ENCODE results near the gene TXNDC15.
"Not testable (repeated sequence)": the region's sequence is repeated elsewhere in the genome, so short reads cannot be mapped to it uniquely, and the experiment has no call there.

TXNDC15 gene

DNA sequence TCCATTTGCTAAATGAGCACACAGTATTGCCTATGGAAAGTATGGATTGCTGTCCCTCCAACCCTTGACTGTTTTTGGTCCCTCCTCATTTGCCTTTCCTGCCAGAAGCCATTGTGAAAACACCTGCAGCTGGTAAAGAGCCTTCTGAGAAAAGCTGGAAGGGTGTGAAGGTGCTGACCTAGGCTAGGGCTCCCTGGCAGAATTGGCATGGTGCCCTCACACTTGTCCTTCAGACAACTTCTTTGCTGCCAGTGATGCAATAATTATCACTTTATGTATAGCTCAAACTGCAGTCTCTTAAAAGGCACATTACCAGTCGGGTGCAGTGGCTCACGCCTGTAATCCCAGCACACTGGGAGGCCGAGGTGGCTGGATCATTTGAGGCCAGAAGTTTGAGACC lies 4.2 kb downstream of the TXNDC15 start:
- DNase-seq, result no peak

DNA sequence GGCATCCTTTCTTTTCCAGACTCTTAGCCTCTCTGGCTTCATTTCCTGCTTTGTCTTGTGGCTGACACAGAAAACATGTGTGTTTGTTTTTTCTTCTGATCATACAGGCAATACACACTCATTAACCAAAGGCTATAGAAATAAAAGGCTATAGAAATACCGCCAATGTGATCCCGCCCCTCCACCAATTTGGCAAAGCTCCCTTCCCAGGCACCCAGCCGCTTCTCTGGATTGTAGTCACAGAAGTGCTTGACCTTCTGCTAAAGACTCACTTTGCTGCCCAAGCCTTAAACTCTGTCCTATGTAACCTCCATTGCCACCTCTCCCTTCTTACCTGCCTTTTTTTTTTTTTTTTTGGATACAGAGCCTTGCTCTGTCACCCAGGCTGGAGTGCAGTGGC lies 5.3 kb downstream of the TXNDC15 start:
- DNase-seq, result no peak

DNA sequence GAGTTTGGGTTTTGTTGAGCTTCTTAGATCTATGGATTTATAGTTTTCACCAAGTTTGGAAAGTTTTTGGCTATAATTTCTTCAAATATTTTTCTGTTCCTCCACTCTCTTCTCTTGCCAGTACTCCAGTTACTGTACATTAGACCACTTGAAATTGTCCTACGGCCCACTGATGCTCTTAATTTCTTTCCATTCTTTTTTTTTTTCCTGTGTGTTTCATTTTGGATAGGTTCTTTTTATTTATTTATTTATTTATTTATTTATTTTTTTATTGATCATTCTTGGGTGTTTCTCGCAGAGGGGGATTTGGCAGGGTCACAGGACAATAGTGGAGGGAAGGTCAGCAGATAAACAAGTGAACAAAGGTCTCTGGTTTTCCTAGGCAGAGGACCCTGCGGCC lies 6.8 kb downstream of the TXNDC15 start:
- DNase-seq, result not testable (repeated sequence)

DNA sequence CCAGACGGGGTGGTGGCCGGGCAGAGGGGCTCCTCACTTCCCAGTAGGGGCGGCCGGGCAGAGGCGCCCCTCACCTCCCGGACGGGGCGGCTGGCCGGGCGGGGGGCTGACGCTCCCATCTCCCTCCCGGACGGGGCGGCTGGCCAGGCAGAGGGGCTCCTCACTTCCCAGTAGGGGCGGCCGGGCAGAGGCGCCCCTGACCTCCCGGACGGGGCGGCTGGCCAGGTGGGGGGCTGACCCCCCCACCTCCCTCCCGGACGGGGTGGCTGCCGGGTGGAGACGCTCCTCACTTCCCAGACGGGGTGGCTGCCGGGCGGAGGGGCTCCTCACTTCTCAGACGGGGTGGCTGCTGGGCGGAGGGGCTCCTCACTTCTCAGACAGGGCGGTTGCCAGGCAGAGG lies 7.5 kb downstream of the TXNDC15 start:
- not testable (repeated sequence) for DNase-seq

DNA sequence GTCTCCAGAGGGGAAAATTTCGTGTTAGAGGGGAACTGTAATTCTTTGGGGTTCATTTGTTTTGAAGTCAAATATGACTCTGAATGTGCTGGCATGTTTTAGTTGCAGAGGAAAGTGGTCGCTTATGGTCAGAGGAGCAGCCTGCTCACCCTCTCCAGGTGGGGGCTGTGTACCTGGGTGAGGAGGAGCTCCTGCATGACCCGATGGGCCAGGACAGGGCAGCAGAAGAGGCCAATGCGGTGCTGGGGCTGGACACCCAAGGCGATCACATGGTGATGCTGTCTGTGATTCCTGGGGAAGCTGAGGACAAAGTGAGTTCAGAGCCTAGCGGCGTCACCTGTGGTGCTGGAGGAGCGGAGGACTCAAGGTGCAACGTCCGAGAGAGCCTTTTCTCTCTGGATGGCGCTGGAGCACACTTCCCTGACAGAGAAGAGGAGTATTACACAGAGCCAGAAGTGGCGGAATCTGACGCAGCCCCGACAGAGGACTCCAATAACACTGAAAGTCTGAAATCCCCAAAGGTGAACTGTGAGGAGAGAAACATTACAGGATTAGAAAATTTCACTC lies 13.5 kb downstream of the TXNDC15 start:
- no peak for DNase-seq

DNA sequence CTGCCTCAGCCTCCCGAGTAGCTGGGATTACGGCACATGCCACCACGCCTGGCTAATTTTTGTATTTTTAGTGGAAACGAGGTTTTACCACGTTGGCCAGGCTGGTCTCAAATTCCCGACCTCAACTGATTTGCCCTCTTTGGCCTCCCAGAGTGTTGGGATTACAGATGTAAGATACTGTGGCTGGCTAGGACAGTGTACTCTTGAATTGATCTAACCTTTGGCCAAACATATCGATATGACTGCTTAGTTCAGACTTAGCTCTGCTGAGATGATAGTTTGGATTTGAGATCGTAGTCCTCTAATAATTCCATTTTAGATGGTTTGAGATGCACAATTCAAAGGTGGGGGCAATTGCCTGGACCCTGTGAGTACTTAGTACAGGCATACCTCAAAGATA lies 15.2 kb downstream of the TXNDC15 start:
- no peak for DNase-seq

DNA sequence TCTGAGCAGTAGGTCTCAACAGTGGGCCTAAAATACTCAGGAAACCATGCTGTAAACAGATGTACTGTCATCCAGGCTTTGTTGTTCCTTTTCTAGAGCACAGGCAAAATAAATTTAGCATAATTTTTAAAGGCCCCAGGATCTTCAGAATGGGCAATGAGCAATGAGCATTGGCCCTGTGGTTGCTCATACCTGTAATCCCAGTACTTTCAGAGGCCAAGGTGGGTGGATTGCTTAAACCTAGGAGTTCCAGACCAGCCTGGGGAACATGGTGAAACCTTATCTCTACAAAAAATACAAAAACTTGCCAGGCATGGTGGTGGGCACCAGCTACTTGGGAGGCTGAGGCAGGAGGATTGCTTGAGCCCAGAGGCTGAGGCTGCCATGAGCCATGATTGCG lies 17.3 kb downstream of the TXNDC15 start:
- no peak for DNase-seq

DNA sequence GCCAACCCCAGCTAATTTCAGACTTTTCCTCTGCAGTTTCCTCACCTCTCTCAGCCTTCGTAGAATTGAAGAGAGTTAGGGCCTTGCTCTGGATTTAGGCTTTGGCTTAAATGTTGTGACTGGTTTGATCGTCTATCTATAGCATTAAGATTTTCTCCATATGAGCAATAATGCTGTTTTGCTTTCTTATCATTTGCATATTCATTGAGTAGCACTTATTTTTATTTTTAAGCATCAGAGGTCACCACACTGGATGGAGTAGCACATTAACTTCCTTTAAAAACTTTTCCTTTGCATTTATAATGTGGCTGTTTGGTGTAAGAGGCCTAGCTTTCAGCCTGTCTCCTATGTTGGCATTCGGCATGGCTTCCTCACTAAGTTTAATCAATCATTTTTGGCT lies 18.1 kb downstream of the TXNDC15 start:
- DNase-seq, result no peak

DNA sequence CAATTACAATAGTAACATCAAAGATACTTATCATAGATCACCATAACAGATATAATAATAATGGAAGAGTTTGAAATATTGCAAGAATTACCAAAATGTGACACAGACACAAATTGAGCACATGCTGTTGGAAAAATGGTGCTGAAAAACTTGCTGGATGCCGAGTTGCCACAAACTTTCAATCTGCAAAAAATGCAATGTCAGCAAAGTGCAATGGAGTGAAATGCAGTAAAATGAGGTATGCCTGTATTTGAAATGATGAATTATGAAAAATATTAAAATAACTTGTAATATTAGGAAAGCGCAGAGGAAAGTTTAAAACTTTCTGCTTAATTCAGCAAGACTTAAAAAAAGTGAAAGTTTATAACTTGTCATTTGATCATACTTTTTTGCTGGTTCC lies 18.8 kb downstream of the TXNDC15 start:
- no peak for DNase-seq

DNA sequence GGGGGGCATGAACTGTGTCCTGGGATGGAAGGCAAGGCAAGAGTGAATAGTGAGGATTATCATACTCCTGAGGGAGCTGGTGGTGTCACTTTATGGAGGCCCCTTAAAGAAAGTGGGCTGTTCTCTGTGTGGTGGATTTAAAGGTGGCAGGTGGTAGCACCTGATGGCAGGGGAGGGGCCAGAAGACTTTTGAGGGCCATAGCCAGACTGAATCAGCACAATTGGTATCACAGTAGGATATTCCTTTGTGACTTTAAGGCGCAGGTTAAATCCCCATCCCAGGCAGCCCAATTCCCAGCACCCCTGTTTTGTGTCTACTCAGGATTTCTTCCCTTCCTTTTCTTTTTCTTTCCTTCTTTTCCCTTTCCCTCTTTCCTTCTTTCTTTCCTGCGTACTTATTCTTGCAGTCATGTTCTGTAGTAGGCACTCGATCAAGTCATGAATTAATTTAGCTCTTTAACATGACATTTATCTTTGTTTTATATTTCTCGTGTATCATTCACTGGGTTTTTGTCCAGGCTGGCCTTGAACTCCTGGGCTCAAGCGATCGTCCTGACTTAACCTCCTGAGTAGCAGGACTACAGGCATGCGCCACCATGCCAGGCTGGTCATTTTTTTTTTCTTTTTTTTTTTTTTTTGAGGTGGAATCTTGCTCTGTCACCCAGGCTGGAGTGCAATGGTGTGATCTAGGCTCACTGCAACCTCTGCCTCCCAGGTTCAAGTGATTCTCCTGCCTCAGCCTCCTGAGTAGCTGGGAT lies 19.8 kb downstream of the TXNDC15 start:
- no peak for DNase-seq

DNA sequence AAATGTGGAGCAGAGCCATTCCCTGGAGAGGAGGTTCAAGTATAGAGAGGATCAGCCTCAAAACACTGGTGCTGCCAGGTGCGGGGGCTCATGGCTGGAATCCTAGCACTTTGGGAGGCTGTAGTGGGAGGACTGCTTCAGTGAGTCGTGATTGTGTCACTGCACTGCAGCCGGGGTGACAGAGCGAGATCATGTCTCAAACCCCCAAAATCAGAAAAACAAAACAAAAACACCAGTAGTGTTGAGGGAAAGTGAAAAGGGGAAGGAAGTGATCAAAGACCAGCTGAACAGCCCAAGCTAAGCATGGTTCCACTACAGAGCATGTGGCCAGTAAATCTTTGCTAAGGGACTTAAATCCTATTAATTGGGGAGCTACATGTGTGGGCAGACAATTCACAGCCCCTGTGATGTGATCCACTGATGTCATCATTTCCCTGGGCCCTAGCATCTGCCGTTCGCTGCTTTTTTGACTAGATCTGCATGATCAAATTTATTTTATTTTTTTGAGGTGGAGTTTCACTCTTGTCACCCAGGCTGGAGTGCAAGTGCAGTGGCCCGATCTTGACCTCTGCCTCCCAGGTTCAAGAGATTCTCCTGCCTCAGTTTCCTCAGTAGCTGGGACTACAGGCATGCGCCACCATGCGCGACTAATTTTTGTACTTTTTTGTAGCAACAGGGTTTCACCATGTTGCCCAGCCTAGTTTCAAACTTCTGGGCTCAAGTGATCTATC lies 28.1 kb downstream of the TXNDC15 start:
- no peak for DNase-seq

DNA sequence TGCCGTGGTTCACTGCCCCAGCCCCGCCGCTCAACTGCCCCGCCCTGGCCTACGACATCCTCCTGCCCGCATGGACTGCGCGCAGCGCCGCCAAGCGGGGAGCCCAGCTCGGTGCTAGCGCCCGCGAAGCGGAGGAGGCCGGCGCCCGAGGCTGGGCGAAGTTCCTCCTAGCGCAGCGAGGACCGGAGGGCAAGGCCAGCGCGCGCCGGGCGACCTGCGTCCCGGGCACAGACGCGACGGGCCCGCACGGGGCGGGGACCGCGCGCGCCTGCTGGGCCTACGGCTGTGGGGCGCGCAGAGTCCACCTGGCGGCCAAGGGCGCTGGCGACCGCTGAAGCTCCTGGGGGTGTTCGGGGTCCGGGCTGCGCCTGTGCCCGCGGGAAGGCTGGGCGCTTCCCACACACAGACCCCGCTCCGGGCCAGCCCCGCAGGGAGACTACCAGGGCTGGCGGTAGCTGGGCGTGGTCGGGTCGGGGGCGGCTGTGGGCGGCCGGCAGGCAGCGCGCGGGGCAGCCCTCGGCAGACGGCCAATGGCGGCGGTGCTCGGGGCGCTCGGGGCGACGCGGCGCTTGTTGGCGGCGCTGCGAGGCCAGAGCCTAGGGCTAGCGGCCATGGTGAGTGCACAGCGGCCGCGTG lies 30.6 kb downstream of the TXNDC15 start, which contains the start of gene PCBD2:
PCBD2 (plus strand) TSS at position 522 of the 636 bp plus-strand sequence; CDS start at position 531, 9 bp downstream.
- peak; percentile 78 for DNase-seq

DNA sequence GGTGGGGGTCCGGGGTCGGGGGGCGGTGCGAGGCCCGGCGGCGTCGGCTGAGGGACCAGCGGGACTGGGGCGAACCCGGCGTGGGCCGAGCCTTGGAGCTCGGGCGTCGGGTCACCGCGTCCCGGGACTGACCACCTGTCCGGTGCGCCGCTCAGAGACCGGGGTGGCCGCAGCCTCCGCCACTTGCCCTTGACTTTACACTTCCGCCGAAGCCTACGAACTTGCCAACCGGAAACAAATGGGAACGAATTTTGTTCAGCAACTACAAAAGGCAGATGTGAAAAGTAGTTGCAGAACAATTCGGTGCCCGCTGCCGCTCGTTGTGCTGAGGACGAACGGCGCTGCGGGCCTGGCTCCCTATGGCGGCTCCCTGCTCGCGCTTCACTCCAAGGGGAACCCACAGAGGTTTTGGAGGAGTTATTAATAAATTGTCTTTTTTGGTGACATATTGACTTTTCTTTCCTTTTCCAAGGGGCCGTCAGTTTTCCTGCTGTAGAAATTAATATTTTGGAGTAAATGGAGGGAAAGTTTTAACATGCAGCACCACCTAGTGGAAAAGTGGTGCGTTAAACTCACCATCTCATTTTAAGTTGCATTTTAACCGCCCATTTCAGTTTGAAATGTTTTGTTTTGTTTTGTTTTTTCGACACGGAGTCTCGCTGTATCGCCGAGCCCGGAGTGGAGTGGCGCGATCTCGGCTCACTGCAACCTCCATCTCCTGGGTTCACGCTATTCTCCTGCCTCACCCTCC lies 31.2 kb downstream of the TXNDC15 start:
- DNase-seq, result no peak

DNA sequence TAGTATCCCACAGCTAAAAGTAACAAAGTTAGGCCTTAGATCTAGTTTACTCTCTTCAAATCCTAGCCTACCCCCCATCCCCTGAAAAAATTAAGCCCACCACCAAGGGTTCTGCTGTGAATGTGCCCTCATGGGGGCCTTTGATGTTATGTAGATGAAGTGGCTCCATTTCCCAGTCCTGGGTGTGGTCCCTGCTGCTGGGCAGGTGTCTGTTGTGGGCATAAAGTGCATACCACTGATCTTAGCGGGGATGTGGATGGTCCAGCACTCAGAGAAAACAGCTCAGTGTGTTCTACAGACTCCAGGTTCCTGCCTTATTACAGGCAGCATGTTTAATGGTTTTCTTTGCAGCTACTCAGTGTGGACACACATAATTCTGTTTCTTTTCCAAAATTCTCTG lies 32.6 kb downstream of the TXNDC15 start:
- no peak for DNase-seq

DNA sequence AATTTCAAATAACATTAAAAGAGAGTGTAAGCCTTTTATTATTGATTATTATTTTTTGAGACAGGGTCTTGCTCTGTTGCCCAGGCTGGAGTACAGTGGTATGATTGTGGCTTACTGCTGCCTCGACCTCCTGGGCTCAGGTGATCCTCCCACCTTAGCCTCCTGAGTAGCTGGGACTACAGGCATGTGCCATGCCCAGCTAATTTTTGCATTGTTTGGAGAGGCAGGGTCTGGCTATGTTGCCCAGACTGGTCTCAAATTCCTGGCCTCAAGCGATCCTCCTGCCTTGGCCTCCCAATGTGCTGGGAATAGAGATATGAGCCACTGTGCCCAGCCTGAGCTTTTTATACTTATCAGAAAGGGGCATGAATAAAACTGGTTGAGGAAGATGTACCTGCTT lies 36.6 kb downstream of the TXNDC15 start:
- not testable (repeated sequence) for DNase-seq

DNA sequence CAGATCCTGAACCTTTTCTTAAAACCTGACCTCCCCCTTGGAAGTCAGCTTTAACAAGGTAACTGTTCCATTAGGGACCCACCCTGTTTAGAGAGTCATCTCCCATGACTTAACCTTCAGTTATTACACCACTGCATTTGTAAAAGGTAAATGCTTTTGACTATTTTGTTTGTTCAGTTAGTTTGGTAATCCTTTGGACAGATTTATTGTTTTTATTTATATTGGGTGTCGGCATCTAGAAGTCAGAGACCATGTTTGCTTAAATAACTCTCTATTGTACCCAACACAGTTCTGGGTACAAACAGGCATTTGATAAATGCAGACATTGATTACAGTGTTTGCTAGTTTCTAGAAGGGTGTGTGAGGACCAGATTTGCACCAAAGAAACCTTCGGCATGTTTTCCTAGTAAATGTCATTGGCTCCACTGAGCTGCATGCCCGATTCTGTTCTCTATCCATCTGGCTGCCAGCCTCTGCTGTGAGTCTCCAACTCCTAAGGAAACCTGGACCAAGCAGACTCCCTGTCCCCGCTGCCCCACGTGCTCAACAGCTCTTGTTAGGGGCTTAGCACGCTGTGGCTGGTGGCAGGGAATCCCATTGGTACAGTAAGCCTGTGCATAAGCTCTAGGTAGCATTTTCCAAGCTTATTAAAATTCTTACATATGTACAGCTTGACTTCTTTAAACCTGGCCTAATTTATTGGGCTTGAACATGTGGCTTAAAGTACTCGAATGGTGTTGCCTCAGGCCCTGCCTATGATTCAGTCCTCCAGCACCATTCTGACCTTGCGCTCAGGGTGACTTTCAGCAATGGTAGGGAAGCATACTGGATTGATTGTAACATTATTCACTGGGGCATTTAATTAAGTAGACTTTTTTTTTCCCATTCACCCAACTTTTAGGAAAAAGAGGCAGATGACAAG lies 37.4 kb downstream of the TXNDC15 start:
- no peak for DNase-seq

DNA sequence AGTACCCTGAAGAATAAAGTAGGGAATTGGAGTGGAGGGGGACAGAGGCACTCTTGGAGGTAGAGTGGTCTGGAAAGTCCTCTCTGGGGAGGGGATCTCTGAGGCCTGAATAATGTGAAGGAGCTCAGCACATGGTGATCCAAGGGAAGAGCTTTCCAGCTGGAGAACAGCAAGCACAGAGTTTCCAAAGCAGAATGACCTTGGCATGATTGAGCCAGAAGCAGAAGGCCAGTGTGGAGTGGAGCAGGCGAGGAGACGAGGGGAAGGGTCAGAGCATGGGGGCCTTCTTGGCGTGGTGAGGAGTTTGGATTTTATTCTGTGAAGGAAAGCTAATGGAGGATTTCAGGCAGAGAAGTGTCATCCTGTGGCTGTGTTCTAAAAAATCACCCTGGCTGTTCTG lies 39.1 kb downstream of the TXNDC15 start:
- DNase-seq, result no peak

DNA sequence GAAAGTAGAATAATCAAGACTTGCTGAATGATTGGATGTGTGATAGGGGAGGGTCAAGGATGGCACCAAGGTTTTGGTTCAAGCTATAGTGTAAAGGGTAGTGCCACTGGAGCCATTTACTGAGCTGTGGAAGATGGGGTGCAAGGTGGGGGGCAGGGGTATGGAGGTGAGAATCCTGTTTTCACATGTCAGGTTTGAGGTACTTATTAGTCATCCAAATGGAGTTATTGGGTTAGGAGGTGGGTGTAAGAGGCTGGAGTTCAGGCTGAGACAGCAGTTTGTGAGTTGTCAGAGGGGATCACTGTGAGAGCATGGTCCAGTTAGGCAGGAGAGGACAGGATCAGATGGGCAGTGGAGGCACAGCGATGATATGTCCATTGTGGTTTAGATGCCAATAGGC lies 39.6 kb downstream of the TXNDC15 start:
- DNase-seq, result no peak

DNA sequence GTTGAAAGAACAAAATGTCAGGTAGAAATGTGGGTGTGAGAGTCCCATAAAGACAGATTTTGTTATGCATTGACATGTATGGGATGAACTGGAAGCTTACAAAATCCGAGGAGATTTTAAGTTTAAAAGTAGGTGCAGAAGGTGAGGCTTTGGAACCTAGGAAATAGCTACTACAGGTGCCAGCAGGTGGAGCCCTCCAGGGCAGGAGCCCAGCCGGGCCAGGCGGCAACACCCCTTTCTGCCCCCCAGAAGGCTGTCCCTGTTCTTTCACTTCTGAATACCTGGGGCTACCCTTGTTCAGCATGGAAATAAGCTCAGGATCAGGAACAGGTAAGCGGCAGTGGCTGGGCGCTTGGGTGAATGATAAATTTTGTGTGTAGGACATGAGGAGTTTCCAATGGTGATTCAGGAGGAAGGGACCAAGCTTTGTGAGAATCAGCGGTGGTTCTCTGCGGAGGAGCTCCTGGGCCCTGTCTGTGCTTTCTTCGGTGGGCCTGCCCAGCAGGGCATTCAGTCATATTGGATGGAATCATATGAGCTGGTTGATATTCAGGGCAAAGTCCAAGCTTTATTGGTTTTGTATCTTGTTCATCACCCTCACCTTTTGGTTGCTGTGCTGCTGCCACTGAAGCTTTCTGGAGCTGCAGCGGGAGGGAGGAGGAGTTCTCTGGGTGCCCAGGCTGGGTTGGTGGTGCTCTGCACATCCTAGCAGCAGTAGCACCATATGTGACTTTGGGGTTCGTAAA lies 43.1 kb downstream of the TXNDC15 start:
- DNase-seq, result no peak

DNA sequence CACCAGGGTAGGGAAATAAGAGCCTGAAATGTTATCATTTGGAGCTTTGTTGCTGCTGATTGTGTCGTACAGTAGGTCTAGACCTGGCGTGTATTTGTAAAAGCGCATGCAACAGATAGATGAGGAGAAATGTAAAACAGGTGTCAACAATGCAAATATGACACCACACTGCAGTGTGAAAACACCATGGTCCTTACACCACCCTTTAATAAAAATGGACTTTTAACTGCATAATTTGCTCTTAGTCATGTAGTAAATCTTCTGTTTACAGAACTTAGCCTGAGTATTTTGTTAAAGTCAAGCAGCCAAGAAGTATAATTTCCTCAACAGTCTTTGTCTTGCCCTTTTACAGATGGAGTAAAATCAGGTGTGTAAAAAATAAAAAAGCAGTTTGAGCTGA lies 44.7 kb downstream of the TXNDC15 start:
- no peak for DNase-seq
